Activated naive CD4-positive, alpha-beta T cell treated with anti-CD3 and anti-CD28 coated beads, Interleukin-2, amount 10 ng/mL, durations not matched to agents 7 days and 5 days (primary cell): ENCODE data around the gene IL1A.

Source experiments
- CTCF ChIA-PET: fragments of 350-600 bp; sonication (Branson Sonifier 250); formaldehyde crosslinking; loops from one replicate; lab custom pipeline; 2021; ENCODE audit warnings: antibody characterized with exemption; lab: Charles Lee
- DNase-seq: peaks from one replicate; pipeline ENCODE4 v3.0.0-alpha.2; 2020
- H3K27ac Mint-ChIP-seq: one replicate; pipeline ENCODE4 v1.8.0; 2021; ENCODE audit warnings: mild to moderate bottlenecking, moderate library complexity, mixed read lengths
- H3K27me3 Mint-ChIP-seq: one replicate; pipeline ENCODE4 v1.8.0; 2021; ENCODE audit warnings: mild to moderate bottlenecking, mixed read lengths
- H3K36me3 Mint-ChIP-seq: one replicate; pipeline ENCODE4 v1.8.0; 2021; ENCODE audit warnings: mixed read lengths
- H3K4me1 Mint-ChIP-seq: one replicate; pipeline ENCODE4 v1.8.0; 2021; ENCODE audit warnings: mixed read lengths
- H3K4me3 Mint-ChIP-seq: one replicate; pipeline ENCODE4 v1.8.0; 2021; ENCODE audit warnings: mild to moderate bottlenecking, moderate library complexity, mixed read lengths
- H3K9me3 Mint-ChIP-seq: one replicate; pipeline ENCODE4 v1.8.0; 2021; ENCODE audit warnings: mixed read lengths

Gene IL1A

GRCh38 chr2:112791693-112792230 is 7.5 kb upstream of the IL1A start:
- CTCF ChIA-PET = no interaction called here

GRCh38 chr2:112791019-112791418 is 6.7 kb upstream of the IL1A start:
- CTCF ChIA-PET = interaction anchor here (0.6 kb wide), 1 partner anchor 1104 kb away, joined by 3 read pairs; no protein-coding TSS in a partner anchor
- H3K4me3 Mint-ChIP-seq = no peak overlapping the region
- peaks cover 2% of the 10 kb centered on the region for H3K36me3 Mint-ChIP-seq

More at GRCh38 chr2:112791693-112792230, 7.5 kb upstream of the IL1A start:
- H3K9me3 Mint-ChIP-seq = no peaks in the 10 kb centered on the region
- peak overlapping the region; percentile 11 for H3K27ac Mint-ChIP-seq
- H3K4me3 Mint-ChIP-seq = no peak overlapping the region
- DNase-seq = no peak
- no peaks in the 10 kb centered on the region for H3K27me3 Mint-ChIP-seq
- peaks cover 2% of the 10 kb centered on the region for H3K36me3 Mint-ChIP-seq
- H3K4me1 Mint-ChIP-seq = peaks cover 16% of the 10 kb centered on the region

GRCh38 chr2:112790305-112790704 is 6.0 kb upstream of the IL1A start:
- no peaks in the 10 kb centered on the region for H3K36me3 Mint-ChIP-seq
- no peak overlapping the region for H3K27ac Mint-ChIP-seq
- DNase-seq = no peak
- H3K27me3 Mint-ChIP-seq = no peaks in the 10 kb centered on the region
- peaks cover 16% of the 10 kb centered on the region for H3K4me1 Mint-ChIP-seq
- H3K4me3 Mint-ChIP-seq = no peak overlapping the region
- no peaks in the 10 kb centered on the region for H3K9me3 Mint-ChIP-seq
- CTCF ChIA-PET = interaction anchor here (0.6 kb wide), 1 partner anchor 1103 kb away, joined by 3 read pairs; no protein-coding TSS in a partner anchor

More at GRCh38 chr2:112791019-112791418, 6.7 kb upstream of the IL1A start:
- Mint-ChIP-seq H3K9me3 (no peaks in the 10 kb centered on the region), H3K27me3 (no peaks in the 10 kb centered on the region), H3K4me1 (peaks cover 16% of the 10 kb centered on the region), H3K27ac (no peak overlapping the region)
- DNase-seq = no peak

GRCh38 chr2:112789186-112789585 is 4.9 kb upstream of the IL1A start:
- Mint-ChIP-seq H3K27me3 (peaks cover 7% of the 10 kb centered on the region), H3K4me1 (peaks cover 9% of the 10 kb centered on the region), H3K27ac (no peak overlapping the region), H3K9me3 (no peaks in the 10 kb centered on the region), H3K36me3 (no peaks in the 10 kb centered on the region), H3K4me3 (no peak overlapping the region)
- no peak for DNase-seq
- CTCF ChIA-PET = interaction anchor here (0.6 kb wide), 1 partner anchor 96 kb away, joined by 4 read pairs; no protein-coding TSS in a partner anchor

GRCh38 chr2:112788653-112789052 is 4.4 kb upstream of the IL1A start:
- H3K36me3 Mint-ChIP-seq = no peaks in the 10 kb centered on the region
- CTCF ChIA-PET = interaction anchor here (0.6 kb wide), 1 partner anchor 96 kb away, joined by 4 read pairs; no protein-coding TSS in a partner anchor
- no peak overlapping the region for H3K4me3 Mint-ChIP-seq
- no peaks in the 10 kb centered on the region for H3K9me3 Mint-ChIP-seq
- H3K27me3 Mint-ChIP-seq = peaks cover 7% of the 10 kb centered on the region
- DNase-seq = no peak
- peaks cover 5% of the 10 kb centered on the region for H3K4me1 Mint-ChIP-seq
- H3K27ac Mint-ChIP-seq = no peak overlapping the region

GRCh38 chr2:112787729-112788393 is 3.6 kb upstream of the IL1A start:
- DNase-seq = no peak
- Mint-ChIP-seq H3K27me3 (peaks cover 7% of the 10 kb centered on the region), H3K36me3 (no peaks in the 10 kb centered on the region), H3K4me3 (no peak overlapping the region), H3K27ac (no peak overlapping the region), H3K9me3 (no peaks in the 10 kb centered on the region), H3K4me1 (no peaks in the 10 kb centered on the region)
- CTCF ChIA-PET = interaction anchor here (1.0 kb wide), 1 partner anchor 39 kb away, joined by 3 read pairs; no protein-coding TSS in a partner anchor

GRCh38 chr2:112787294-112787693 is 3.0 kb upstream of the IL1A start:
- Mint-ChIP-seq H3K4me3 (no peak overlapping the region), H3K27me3 (peaks cover 7% of the 10 kb centered on the region), H3K27ac (no peak overlapping the region), H3K4me1 (no peaks in the 10 kb centered on the region), H3K9me3 (no peaks in the 10 kb centered on the region), H3K36me3 (no peaks in the 10 kb centered on the region)
- CTCF ChIA-PET = interaction anchor here (1.0 kb wide), 1 partner anchor 38 kb away, joined by 3 read pairs; no protein-coding TSS in a partner anchor
- DNase-seq = no peak

- peaks cover 7% of the 10 kb centered on the region for H3K27me3 Mint-ChIP-seq
- DNase-seq = no peak
- H3K27ac Mint-ChIP-seq = no peak overlapping the region
- peaks cover 2% of the 10 kb centered on the region for H3K36me3 Mint-ChIP-seq
- H3K9me3 Mint-ChIP-seq = no peaks in the 10 kb centered on the region
- H3K4me1 Mint-ChIP-seq = no peaks in the 10 kb centered on the region
- no peak overlapping the region for H3K4me3 Mint-ChIP-seq
- CTCF ChIA-PET = interaction anchor here (1.0 to 1.7 kb wide), 2 partner anchors 34 to 159 kb away, joined by 3 to 4 read pairs; no protein-coding TSS in a partner anchor
Observed at GRCh38 chr2:112783187-112783714, 1.0 kb downstream of the IL1A start.

GRCh38 chr2:112782234-112782799 is 2.0 kb downstream of the IL1A start:
- Mint-ChIP-seq H3K4me3 (no peak overlapping the region), H3K27ac (no peak overlapping the region), H3K4me1 (peaks cover 7% of the 10 kb centered on the region), H3K36me3 (peaks cover 2% of the 10 kb centered on the region), H3K9me3 (no peaks in the 10 kb centered on the region), H3K27me3 (peaks cover 7% of the 10 kb centered on the region)
- no peak for DNase-seq
- CTCF ChIA-PET = interaction anchor here (1.0 to 1.7 kb wide), 3 partner anchors 33 to 160 kb away, joined by 3 to 4 read pairs (median 3); no protein-coding TSS in a partner anchor

GRCh38 chr2:112779598-112779997 is 4.7 kb downstream of the IL1A start:
- Mint-ChIP-seq H3K27ac (no peak overlapping the region), H3K4me3 (no peak overlapping the region), H3K27me3 (peaks cover under 1% of the 10 kb centered on the region), H3K4me1 (peaks cover 20% of the 10 kb centered on the region), H3K9me3 (peaks cover 5% of the 10 kb centered on the region), H3K36me3 (peaks cover 7% of the 10 kb centered on the region)
- DNase-seq = no peak
- CTCF ChIA-PET = no interaction called here

- Mint-ChIP-seq H3K4me3 (no peak overlapping the region), H3K27me3 (peaks cover 4% of the 10 kb centered on the region), H3K27ac (no peak overlapping the region), H3K9me3 (peaks cover 5% of the 10 kb centered on the region), H3K4me1 (peaks cover 25% of the 10 kb centered on the region), H3K36me3 (peaks cover 10% of the 10 kb centered on the region)
- CTCF ChIA-PET = interaction anchor here (1.3 kb wide), 1 partner anchor 108 kb away, joined by 4 read pairs; no protein-coding TSS in a partner anchor
- DNase-seq = no peak
Observed at GRCh38 chr2:112777036-112777435, 7.3 kb downstream of the IL1A start.

GRCh38 chr2:112776113-112776512 is 8.2 kb downstream of the IL1A start:
- no peak overlapping the region for H3K4me3 Mint-ChIP-seq

GRCh38 chr2:112774536-112775285 is 9.6 kb downstream of the IL1A start:
- CTCF ChIA-PET = no interaction called here
- H3K27me3 Mint-ChIP-seq = peaks cover 4% of the 10 kb centered on the region

More at GRCh38 chr2:112776113-112776512, 8.2 kb downstream of the IL1A start:
- Mint-ChIP-seq H3K27ac (no peak overlapping the region), H3K36me3 (peaks cover 10% of the 10 kb centered on the region), H3K9me3 (peaks cover 5% of the 10 kb centered on the region), H3K27me3 (peaks cover 4% of the 10 kb centered on the region), H3K4me1 (peaks cover 25% of the 10 kb centered on the region)
- DNase-seq = no peak
- CTCF ChIA-PET = interaction anchor here (1.3 kb wide), 1 partner anchor 109 kb away, joined by 4 read pairs; no protein-coding TSS in a partner anchor

More at GRCh38 chr2:112774536-112775285, 9.6 kb downstream of the IL1A start:
- peaks cover 25% of the 10 kb centered on the region for H3K4me1 Mint-ChIP-seq
- peaks cover 5% of the 10 kb centered on the region for H3K9me3 Mint-ChIP-seq
- no peak overlapping the region for H3K27ac Mint-ChIP-seq
- peaks cover 11% of the 10 kb centered on the region for H3K36me3 Mint-ChIP-seq
- DNase-seq = no peak
- no peak overlapping the region for H3K4me3 Mint-ChIP-seq
